HG03097 (cell line): ENCODE measurements around the gene BCL2L12.
"Not testable (repeated sequence)": the region's sequence is repeated elsewhere in the genome, so short reads cannot be mapped to it uniquely, and the experiment has no call there.

Experiments
- ATAC-seq: cut with Tn5 transposase; IDR thresholded peaks from one replicate; pipeline ENCODE4 v1.9.1; 2021; ENCODE audit not compliant: unreplicated experiment, low FRiP score

Gene BCL2L12

GRCh38 chr19:49701271-49701786 lies 35.6 kb downstream of the BCL2L12 start:
- ATAC-seq, result no peak

- ATAC-seq, result no peak
Measured at GRCh38 chr19:49704888-49705642, 39.3 kb downstream of the BCL2L12 start.

- ATAC-seq, result no peak
Measured at GRCh38 chr19:49705919-49706318, 40.2 kb downstream of the BCL2L12 start.

DNA sequence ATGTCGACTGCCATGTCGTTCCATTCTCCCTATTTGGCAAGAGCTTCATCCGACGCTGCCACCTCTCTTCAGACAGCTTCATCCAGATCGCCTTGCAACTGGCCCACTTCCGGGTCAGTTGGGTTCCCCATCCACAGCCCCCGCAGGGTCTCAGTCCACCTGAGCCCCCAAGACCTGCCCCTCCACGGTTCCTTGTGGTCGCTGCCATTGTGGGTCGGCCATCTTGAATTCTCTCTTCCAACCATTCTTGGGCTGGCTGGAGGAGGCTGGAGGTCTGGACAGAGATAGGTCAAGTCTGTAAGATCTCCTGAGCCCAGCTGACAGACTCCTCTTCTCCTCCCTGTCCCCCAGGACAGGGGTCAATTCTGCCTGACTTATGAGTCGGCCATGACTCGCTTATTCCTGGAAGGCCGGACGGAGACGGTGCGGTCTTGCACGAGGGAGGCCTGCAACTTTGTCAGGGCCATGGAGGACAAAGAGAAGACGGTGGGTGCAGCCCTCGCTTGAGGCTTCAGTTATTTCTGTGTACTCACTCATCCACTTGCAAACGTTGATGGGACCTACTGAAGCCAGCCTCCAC lies 44.7 kb downstream of the BCL2L12 start:
- ATAC-seq, result no peak

- no peak for ATAC-seq
Measured at GRCh38 chr19:49712397-49712859, 46.7 kb downstream of the BCL2L12 start.

DNA sequence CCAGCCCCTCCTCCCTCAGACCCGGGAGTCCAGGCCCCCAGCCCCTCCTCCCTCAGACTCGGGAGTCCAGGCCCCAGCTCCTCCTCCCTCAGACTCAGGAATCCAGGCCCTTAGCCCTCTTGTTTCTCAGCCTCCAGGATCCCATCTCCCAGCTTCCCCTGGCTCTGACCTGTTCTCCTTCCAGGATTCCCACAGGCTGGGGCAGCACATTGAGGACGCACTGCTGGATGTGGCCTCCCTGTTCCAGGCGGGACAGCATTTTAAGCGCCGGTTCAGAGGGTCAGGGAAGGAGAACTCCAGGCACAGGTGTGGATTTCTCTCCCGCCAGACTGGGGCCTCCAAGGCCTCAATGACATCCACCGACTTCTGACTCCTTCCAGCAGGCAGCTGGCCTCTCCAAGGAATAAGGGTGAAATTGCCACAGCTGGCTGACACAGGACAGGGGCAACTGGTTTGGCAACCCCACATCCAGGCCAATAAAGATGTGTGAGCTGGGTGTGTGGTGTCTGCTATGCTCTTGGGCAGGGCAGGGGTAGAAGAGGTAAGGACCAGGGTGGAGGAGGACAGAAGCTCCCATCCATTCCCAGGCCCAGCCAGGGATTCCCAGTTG lies 47.6 kb downstream of the BCL2L12 start:
- no peak for ATAC-seq

DNA sequence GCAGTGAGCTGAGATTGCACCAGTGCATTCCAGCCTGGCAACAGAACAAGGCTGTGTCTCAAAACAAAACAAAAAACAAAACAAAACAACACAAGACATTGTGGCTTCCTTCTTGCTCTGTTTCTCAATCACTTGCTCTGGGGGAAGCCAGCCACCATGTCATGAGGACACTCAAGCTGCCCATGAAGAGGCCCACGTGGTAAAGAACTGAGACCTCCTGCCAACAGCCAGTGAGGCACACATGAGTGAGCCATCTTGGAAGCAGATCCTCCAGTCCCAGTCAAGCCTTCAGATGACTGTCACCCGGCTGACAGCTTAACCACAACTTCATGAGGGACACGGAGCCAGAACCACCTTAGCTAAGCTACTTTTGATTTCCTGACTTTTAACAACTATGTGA lies 50.4 kb downstream of the BCL2L12 start:
- no peak for ATAC-seq

- ATAC-seq, result no peak
Measured at GRCh38 chr19:49718511-49718910, 52.8 kb downstream of the BCL2L12 start.

DNA sequence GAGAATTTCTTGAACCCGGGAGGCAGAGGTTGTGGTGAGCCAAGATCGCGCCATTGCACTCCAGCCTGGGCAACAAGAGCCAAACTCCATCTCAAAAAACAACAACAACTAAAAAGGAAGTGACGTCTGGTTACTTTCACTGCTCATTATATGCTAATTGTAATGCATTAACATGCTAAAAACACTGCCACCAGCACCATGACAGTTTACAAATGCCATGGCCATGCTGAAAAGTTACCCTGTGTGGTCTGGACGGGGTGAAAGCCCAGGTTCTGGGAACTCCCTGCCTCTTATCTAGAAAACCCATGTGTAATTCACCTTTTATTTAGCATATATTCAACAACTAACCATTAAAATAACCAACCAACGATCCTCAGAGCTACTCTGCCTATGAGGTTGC lies 53.3 kb downstream of the BCL2L12 start:
- ATAC-seq, result no peak

- not testable (repeated sequence) for ATAC-seq
Measured at GRCh38 chr19:49719420-49719819, 53.7 kb downstream of the BCL2L12 start.
